Breast epithelium (tissue), 4 donors: ENCODE data around the gene MED14. TPM values are rescaled to one million over a fixed set of nuclear protein-coding genes. Genes with fewer than 3 reads are reported as not detected.

Experiments used
- DNase-seq, 2 donors: peaks; one replicate each; pipeline ENCODE4 v3.0.0-alpha.2; 2019; ENCODE audit warnings: low spot score in 2 of 2
- H3K27ac ChIP-seq, 2 donors: fragments of 200-600 bp; sonication (generic) in 1 of 2; one replicate each; pipeline ENCODE4 v1.5.1; 2016 to 2019; ENCODE audit warnings: mild to moderate bottlenecking in 1 of 2
- H3K27me3 ChIP-seq, 2 donors: fragments of 200-600 bp; sonication (generic) in 1 of 2; one replicate each; pipeline versions ENCODE4 v1.5.1 to v1.6.0; 2017 to 2019; ENCODE audit warnings: control low read depth in 1 of 2, mild to moderate bottlenecking in 1 of 2
- H3K36me3 ChIP-seq: fragments of 200-600 bp; one replicate; pipeline ENCODE4 v1.5.1; 2019
- H3K4me1 ChIP-seq, 2 donors: fragments of 200-600 bp; sonication (generic); one replicate each; pipeline ENCODE4 v1.5.1; 2016 to 2019; ENCODE audit warnings: control low read depth in 1 of 2
- H3K4me3 ChIP-seq, 3 donors: fragments of 200-600 bp; sonication (generic); 1 replicate in 2 of 3; 2 replicates in 1 of 3; pipeline ENCODE4 v1.5.1; 2016 to 2019; ENCODE audit warnings: mild to moderate bottlenecking in 3 of 3, moderate library complexity in 2 of 3
- H3K9me3 ChIP-seq, 2 donors: fragments of 200-600 bp; sonication (generic) in 1 of 2; one replicate each; pipeline ENCODE4 v1.5.1; 2016 to 2019; ENCODE audit warnings: control low read depth in 1 of 2
- POLR2A ChIP-seq: fragments of 450-650 bp; IDR thresholded peaks from one replicate; pipeline ENCODE4 v1.6.1; 2016; ENCODE audit warnings: antibody characterized with exemption, mild to moderate bottlenecking, moderate library complexity
- POLR2AphosphoS5 ChIP-seq, 3 donors: sonication (generic); formaldehyde crosslinking; IDR thresholded peaks; one replicate each; pipeline ENCODE4 v1.6.1; 2017; ENCODE audit warnings: antibody characterized with exemption in 3 of 3
- intact Hi-C: fragments of 100-400 bp; cut with DNase I; formaldehyde crosslinking; loops from one replicate; pipeline ENCODE4 v1.15.1; 2023; ENCODE audit warnings: low total_unique reads
- total RNA-seq, 3 donors: library from RNA; depleted of rRNA; stranded (reverse); fragments of >200 nt; gene quantifications; one replicate each; pipeline ENCODE4 v1.1.0, GENCODE V29; 2016
- TF ChIP-seq, protein P1 (sequence below), 3 donors: fragments of 450-650 bp; IDR thresholded peaks; one replicate each; pipeline ENCODE4 v1.5.1; 2016 to 2017; ENCODE audit warnings: antibody characterized with exemption in 3 of 3, mild to moderate bottlenecking in 3 of 3, moderate library complexity in 3 of 3

The MED14 gene
- total RNA-seq, 3 donors from 2014 or later = 25.8 to 41.4 (median 33.8) TPM

DNA sequence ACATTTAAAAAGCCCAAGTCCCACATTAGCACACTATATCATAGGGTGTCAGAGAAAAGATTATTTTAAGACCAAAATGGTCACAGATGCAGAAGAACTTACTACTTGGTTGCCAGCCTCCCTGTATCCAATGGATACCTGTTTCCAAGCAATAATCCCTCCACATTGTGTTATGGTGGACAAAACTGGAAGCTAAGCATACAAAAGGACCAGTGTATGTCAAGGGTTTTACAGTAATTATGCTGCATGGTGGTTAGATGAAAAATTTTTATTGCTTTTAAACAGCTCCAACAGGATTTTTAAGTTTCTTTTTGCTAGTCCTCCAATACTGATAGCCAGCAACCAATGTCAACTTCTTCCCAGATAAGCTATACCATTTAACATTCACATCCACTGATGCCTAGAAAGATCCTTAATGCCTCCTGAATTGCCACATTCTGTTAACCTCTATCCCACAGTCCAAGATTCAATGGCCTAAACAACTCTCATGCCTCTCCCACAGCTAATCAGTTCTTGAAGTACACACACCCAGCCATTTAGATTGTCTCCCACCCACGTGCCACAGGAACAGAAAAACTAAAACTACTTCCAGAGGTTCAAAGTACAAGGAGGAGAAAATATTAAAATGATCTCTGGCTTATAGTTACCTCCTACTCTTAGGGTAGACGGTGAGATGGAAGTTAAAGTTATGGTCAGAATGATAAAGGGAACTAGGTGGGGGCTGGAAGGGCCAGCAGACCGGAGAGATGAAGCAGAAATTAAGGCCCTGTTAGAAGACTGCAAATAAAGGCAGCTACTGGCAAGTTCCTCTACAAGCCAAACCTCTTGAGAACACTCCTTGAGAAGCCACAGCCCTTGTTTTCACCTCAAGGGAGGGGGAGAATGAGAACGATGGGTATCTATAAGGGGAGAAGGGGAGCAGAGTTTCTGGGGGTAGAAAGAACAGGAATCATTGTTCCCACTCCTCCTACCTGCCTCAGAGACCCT lies 5.5 kb downstream of the MED14 start:
- TF ChIP-seq, protein P1, sequence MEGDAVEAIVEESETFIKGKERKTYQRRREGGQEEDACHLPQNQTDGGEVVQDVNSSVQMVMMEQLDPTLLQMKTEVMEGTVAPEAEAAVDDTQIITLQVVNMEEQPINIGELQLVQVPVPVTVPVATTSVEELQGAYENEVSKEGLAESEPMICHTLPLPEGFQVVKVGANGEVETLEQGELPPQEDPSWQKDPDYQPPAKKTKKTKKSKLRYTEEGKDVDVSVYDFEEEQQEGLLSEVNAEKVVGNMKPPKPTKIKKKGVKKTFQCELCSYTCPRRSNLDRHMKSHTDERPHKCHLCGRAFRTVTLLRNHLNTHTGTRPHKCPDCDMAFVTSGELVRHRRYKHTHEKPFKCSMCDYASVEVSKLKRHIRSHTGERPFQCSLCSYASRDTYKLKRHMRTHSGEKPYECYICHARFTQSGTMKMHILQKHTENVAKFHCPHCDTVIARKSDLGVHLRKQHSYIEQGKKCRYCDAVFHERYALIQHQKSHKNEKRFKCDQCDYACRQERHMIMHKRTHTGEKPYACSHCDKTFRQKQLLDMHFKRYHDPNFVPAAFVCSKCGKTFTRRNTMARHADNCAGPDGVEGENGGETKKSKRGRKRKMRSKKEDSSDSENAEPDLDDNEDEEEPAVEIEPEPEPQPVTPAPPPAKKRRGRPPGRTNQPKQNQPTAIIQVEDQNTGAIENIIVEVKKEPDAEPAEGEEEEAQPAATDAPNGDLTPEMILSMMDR (IDR thresholded peaks at IDR 0.05) = no peak
- TF ChIP-seq POLR2A (no peak), POLR2AphosphoS5 (IDR thresholded peaks at IDR 0.05) (no peak)
- Histone ChIP-seq H3K27ac (no peak overlapping the region), H3K4me3 (no peak overlapping the region), H3K9me3 (no peaks in the 10 kb centered on the region), H3K4me1 (no peaks in the 10 kb centered on the region), H3K27me3 (peaks cover 0 to 51% of the 10 kb centered on the region in 2 donors), H3K36me3 (no peaks in the 10 kb centered on the region)
- intact Hi-C loops = loop anchor here (10.0 kb wide), 1 partner anchor 1835 kb away; no protein-coding TSS in a partner anchor
- no peak for DNase-seq

DNA sequence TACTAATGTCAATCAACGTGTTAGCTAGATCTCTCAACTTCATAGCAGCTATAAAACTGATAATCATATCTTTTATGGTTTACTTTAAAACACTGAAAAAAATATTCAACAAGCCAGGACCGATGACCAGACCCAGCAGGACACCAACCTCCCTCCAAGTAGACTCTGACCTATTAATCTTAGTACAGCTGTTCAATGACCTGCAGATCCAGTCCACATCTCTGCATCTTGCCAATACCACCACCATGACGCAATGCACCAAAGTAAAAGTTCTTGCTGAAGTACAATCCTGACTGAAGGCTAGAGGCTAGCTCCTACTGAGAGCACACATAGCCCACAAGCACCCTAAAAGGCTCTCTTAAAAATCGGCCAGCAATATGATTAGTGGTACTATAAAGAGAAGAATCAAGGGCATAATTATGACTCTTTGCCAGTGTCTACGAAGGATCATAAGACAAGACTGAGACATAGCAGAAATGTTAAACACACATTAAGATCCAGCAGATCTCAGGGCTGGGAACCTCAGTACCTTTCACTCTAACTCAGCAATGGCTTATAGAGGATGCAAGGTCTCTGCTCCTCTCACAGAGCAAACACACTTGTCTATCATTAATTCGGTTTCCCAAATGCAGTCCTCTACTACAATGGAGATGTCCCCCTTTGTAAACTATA lies 7.6 kb downstream of the MED14 start:
- Histone ChIP-seq H3K27ac (no peak overlapping the region), H3K9me3 (no peaks in the 10 kb centered on the region), H3K36me3 (no peaks in the 10 kb centered on the region), H3K4me3 (no peak overlapping the region), H3K27me3 (peaks cover 0 to 34% of the 10 kb centered on the region in 2 donors), H3K4me1 (no peaks in the 10 kb centered on the region)
- DNase-seq = no peak
- intact Hi-C loops = loop anchor here (10.0 kb wide), 1 partner anchor 1833 kb away; no protein-coding TSS in a partner anchor
- TF ChIP-seq, protein P1 (IDR thresholded peaks at IDR 0.05) = no peak
- TF ChIP-seq POLR2A (no peak), POLR2AphosphoS5 (IDR thresholded peaks at IDR 0.05) (no peak)

DNA sequence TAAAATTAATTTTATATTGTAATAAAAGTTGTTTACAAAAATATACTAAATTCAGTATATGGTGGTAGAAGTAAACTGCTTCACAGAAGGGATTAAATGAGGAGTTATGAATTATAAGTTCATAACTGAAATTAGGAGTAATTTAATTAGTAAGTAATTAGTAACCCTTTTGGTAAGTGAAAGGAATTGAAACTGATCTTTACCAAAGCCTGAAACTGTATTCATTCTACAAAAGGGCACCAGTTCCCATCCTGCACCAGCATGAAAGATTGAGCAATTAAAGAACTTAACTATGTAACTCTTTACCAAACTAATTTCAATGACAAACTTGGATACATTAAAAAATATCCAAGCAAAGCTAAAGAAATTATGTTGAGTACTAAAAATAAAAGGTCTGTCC lies 8.2 kb downstream of the MED14 start:
- H3K27ac ChIP-seq = no peak overlapping the region
- H3K27me3 ChIP-seq = peaks cover 0 to 34% of the 10 kb centered on the region in 2 donors
- H3K9me3 ChIP-seq = no peaks in the 10 kb centered on the region
- TF ChIP-seq, protein P1 (IDR thresholded peaks at IDR 0.05) = no peak
- TF ChIP-seq POLR2AphosphoS5 (IDR thresholded peaks at IDR 0.05) (no peak), POLR2A (no peak)
- no peaks in the 10 kb centered on the region for H3K4me1 ChIP-seq
- no peaks in the 10 kb centered on the region for H3K36me3 ChIP-seq
- intact Hi-C loops = loop anchor here (10.0 kb wide), 1 partner anchor 1832 kb away; no protein-coding TSS in a partner anchor
- no peak overlapping the region for H3K4me3 ChIP-seq
- no peak for DNase-seq

DNA sequence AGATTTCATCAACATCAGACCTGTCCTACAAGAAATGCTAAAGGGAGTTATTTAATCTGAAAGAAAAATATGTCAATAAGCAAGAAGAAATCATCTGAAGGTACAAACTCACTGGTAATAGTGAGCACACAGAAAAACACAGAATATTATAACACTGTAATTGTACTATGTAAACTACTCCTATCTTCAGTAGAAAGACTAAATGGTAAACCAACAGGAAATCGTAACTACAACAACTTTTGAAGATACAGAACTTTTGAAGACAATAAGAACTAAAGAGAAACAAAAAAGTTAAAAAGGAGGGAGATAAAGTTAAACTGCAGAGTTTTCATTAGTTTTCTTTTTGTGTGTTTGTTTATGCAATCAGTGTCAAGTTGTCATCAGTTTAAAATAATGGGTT lies 12.4 kb downstream of the MED14 start:
- intact Hi-C loops = loop anchor here (10.0 kb wide), 1 partner anchor 1828 kb away; no protein-coding TSS in a partner anchor
- no peaks in the 10 kb centered on the region for H3K4me1 ChIP-seq
- H3K9me3 ChIP-seq = no peaks in the 10 kb centered on the region
- no peak overlapping the region for H3K4me3 ChIP-seq
- TF ChIP-seq, protein P1 (IDR thresholded peaks at IDR 0.05) = no peak
- TF ChIP-seq POLR2A (no peak), POLR2AphosphoS5 (IDR thresholded peaks at IDR 0.05) (no peak)
- no peak for DNase-seq
- no peaks in the 10 kb centered on the region for H3K36me3 ChIP-seq
- H3K27ac ChIP-seq = no peak overlapping the region
- peaks cover 0 to 12% of the 10 kb centered on the region in 2 donors for H3K27me3 ChIP-seq
